Transverse colon (tissue), 3 donors: ENCODE data around the gene RPTOR.

ENCODE experiments used
- POLR2A ChIP-seq: fragments of 450-650 bp; IDR thresholded peaks from one replicate; pipeline ENCODE4 v1.6.1; 2016; ENCODE audit warnings: antibody characterized with exemption, mild to moderate bottlenecking, moderate library complexity
- TF ChIP-seq, protein P1 (sequence below), 5 experiments: fragments of 200-600 bp in 3 of 5; fragments of 450-650 bp in 2 of 5; sonication (generic) in 3 of 5; IDR thresholded peaks; 1 replicate in 2 of 5; 2 replicates in 3 of 5; pipeline ENCODE4 v1.5.1; 2016 to 2017; ENCODE audit warnings: antibody characterized with exemption in 5 of 5, inconsistent platforms in 3 of 5, mild to moderate bottlenecking in 2 of 5, moderate library complexity in 1 of 5

DNA sequence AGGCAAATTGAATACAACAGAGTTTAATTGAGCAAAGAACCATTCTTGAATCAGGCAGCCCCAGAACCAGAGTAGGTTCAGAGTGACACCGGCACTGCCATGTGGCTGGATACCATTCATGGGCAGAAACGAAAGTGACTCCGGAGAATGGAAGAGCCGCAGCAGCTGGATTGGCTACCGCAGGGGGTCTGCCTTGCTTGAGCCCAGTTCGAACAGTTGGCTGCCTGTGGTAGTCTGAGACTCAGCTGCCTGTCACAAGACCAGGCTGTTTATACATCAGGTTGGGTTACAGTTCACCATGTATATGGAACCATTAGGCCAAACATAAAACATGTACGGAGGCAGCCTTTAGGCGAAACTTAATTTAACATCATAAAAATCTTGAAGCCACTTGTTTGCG, 241.8 kb downstream of the RPTOR start:
- TF ChIP-seq, protein P1, sequence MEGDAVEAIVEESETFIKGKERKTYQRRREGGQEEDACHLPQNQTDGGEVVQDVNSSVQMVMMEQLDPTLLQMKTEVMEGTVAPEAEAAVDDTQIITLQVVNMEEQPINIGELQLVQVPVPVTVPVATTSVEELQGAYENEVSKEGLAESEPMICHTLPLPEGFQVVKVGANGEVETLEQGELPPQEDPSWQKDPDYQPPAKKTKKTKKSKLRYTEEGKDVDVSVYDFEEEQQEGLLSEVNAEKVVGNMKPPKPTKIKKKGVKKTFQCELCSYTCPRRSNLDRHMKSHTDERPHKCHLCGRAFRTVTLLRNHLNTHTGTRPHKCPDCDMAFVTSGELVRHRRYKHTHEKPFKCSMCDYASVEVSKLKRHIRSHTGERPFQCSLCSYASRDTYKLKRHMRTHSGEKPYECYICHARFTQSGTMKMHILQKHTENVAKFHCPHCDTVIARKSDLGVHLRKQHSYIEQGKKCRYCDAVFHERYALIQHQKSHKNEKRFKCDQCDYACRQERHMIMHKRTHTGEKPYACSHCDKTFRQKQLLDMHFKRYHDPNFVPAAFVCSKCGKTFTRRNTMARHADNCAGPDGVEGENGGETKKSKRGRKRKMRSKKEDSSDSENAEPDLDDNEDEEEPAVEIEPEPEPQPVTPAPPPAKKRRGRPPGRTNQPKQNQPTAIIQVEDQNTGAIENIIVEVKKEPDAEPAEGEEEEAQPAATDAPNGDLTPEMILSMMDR (IDR thresholded peaks at IDR 0.05): no peak
- TF ChIP-seq POLR2A: no peak
